Measurements from ENCODE around the gene ZNF79.

DNA sequence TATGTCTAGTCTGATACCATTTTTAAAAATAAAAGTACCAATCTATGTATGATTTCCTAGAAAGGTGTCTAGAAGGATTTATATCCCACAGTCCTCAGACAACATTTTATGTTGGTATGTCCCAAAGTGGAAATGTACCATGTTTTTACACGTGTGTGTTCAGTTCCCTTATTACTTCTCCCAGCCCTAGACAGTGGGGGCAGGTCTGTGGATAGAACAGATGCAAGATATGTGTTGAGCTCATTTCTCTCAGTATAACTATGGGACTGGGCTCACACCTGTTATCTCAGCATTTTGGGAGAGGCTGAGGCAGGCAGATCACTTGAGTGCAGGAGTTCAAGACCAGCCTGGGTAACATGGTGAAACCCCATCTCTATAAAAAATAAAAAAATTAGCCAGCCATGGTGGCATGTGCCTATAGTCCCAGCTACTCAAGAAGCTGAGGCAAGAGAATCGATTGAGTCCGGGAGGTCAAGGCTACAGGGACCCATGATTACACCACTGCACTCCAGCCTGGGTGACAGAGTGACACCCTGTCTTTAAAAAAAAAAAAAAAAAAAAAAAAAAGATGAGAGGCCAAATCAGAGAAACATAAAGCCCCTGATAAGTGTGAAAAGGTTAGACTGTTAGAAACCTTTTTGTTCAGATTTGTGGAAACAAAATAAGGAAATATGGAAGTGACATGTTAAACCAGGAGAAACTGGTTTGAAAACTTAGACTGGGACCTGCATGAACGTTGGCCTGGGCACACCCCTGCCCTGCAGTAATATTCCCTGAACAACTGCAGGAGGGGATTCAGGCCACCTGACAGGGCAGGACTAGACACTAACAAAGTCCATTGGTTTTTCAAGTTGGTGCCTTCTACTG lies 34.6 kb upstream of the ZNF79 start:
- TF ChIP-seq POLR2A (IDR thresholded peaks at IDR 0.05) (no peak), EP300 (IDR thresholded peaks at IDR 0.05) (no peak)
- TF ChIP-seq, protein P1, sequence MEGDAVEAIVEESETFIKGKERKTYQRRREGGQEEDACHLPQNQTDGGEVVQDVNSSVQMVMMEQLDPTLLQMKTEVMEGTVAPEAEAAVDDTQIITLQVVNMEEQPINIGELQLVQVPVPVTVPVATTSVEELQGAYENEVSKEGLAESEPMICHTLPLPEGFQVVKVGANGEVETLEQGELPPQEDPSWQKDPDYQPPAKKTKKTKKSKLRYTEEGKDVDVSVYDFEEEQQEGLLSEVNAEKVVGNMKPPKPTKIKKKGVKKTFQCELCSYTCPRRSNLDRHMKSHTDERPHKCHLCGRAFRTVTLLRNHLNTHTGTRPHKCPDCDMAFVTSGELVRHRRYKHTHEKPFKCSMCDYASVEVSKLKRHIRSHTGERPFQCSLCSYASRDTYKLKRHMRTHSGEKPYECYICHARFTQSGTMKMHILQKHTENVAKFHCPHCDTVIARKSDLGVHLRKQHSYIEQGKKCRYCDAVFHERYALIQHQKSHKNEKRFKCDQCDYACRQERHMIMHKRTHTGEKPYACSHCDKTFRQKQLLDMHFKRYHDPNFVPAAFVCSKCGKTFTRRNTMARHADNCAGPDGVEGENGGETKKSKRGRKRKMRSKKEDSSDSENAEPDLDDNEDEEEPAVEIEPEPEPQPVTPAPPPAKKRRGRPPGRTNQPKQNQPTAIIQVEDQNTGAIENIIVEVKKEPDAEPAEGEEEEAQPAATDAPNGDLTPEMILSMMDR (IDR thresholded peaks at IDR 0.05): no peak
